OCI-LY3 (cell line): Measurements from ENCODE around the gene AKAP4.

Experiments used
- CTCF ChIP-seq: fragments of 200-600, 300-600 bp; sonication (generic); IDR thresholded peaks from 2 replicates; pipeline ENCODE4 v1.5.1; 2014; ENCODE audit warnings: antibody characterized with exemption, low read length, low read depth
- EZH2phosphoT487 ChIP-seq: fragments of 200-600 bp; shearing (Covaris generic); IDR thresholded peaks from 2 replicates; pipeline ENCODE4 v1.6.1; 2018; ENCODE audit warnings: antibody characterized with exemption, mixed run types, low read depth

GRCh38 chrX:50147972-50148371, 52.8 kb downstream of the AKAP4 start:
- TF ChIP-seq EZH2phosphoT487 (no peak), CTCF (no peak)
